Stomach (tissue), 4 donors: ENCODE results near the gene NOD2.

Source experiments
- CTCF ChIP-seq, 7 experiments: fragments of 450-650 bp in 4 of 7; fragments of 200-600 bp in 3 of 7; sonication (generic) in 3 of 7; IDR thresholded peaks; one replicate each; pipeline ENCODE4 v1.5.1; 2016 to 2019; ENCODE audit warnings: antibody characterized with exemption in 7 of 7, control low read depth in 2 of 7, mild to moderate bottlenecking in 1 of 7
- EP300 ChIP-seq: sonication (generic); formaldehyde crosslinking; IDR thresholded peaks from one replicate; pipeline ENCODE4 v1.6.1; 2017; ENCODE audit warnings: antibody characterized with exemption
- POLR2A ChIP-seq, 4 donors: fragments of 450-650 bp; IDR thresholded peaks; one replicate each; pipeline ENCODE4 v1.6.1; 2016; ENCODE audit warnings: antibody characterized with exemption in 4 of 4, control low read depth in 2 of 4, mild to moderate bottlenecking in 1 of 4, moderate library complexity in 1 of 4
- POLR2AphosphoS5 ChIP-seq, 3 donors: sonication (generic); formaldehyde crosslinking; IDR thresholded peaks; one replicate each; pipeline ENCODE4 v1.6.1; 2016; ENCODE audit warnings: antibody characterized with exemption in 3 of 3

GRCh38 chr16:50744881-50745280 is 51.5 kb downstream of the NOD2 start:
- TF ChIP-seq POLR2A (IDR thresholded peaks at IDR 0.05), result no peak
- TF ChIP-seq CTCF (IDR thresholded peaks at IDR 0.05), result no peak
- TF ChIP-seq EP300, result no peak
- TF ChIP-seq POLR2AphosphoS5 (IDR thresholded peaks at IDR 0.05), result no peak
